SIG-M5 treated with dmso at 0.1 percent for 504 hours (cell line): ENCODE data around the gene CTDSPL.
"Not testable (repeated sequence)": the region's sequence is repeated elsewhere in the genome, so short reads cannot be mapped to it uniquely, and the experiment has no call there.

Experiments used
- DNase-seq: peaks from one replicate; lab custom pipeline; 2025; ENCODE audit not compliant: unreplicated experiment; lab: John Stamatoyannopoulos, UW

CTDSPL gene

GRCh38 chr3:37861620-37862041, at the start of gene CTDSPL:
Gene CTDSPL (plus strand): TSS chr3:37861880. CDS start chr3:37862200, 320 bp downstream.
- DNase-seq, result peak; percentile 17

DNA sequence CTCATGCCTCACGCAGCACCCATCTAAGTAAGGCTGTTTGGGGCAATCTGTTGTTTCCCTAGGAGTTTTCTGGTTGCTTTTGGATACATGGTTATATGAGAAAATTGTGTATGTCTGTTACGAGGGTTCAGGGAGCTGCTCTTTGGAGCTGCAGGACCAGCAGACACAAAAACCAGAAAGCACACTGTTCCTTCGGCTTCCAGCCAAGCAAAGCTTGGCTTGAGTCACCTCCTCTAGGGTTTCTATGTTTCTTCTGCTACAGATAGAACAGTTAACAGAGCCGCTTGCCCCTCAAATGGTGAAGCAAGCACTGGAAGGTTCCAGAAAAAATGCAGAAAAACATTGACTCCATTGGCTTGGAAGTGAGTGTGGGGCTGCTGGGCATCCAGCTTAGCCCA, 49.2 kb upstream of the CTDSPL start:
- DNase-seq, result no peak

- peak; percentile 40 for DNase-seq
Observed at GRCh38 chr3:37813403-37813802, 48.3 kb upstream of the CTDSPL start.

- DNase-seq, result peak; percentile 39
Observed at GRCh38 chr3:37814547-37814946, 47.1 kb upstream of the CTDSPL start.

DNA sequence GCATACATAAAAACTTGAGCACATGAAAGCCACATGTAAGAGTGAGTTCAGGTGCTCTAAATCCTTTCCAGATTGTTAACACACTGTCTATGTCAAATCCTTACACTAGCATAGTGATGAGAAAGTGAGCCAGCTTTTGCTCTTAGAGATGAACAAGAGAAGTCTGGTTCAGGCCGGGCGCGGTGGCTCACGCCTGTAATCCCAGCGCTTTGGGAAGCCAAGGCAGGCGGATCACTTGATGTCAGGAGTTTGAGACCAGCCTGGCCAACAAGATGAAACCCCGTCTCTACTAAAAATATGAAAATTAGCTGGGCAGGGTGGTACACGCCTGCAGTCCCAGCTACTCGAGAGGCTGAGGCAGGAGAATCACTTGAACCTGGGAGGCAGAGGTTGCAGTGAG, 46.5 kb upstream of the CTDSPL start:
- DNase-seq, result not testable (repeated sequence)

DNA sequence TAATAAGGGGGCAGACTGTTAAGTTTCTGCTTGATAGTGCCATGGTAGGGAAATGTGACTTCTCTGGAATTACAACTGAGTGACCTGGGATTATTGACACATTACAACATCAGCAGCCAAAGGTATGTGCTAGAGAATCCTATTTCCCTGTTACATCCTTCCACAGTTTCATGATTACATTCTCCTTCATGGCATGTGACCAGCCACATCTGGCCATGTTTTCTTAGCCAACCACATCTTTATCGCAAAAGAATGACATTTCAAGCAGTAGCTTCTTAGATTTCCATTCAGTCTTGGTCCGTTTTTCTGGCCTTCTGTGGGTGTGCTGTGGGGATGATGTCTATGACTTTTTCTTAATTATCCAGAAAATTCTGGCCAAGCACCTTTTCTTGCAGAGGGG, 45.4 kb upstream of the CTDSPL start:
- no peak for DNase-seq

DNA sequence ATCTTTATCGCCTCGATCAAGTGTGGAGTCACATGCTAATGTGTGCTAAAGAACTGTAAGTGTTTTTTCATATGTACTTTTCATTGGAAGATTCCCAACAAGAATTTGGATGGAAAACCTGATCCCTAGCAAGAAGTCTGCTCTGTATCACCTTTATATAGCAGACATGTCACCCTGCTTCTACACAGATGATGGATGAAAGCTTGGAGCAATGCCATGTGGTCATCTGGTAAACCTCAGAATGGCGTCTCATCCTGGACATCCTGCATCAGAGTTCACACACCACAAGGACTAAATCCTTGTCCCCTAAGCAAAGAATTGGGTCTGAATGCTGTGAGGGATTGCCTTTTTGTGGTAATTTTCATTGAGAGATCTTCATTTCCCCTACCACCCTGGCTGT, 42.1 kb upstream of the CTDSPL start:
- DNase-seq, result no peak

DNA sequence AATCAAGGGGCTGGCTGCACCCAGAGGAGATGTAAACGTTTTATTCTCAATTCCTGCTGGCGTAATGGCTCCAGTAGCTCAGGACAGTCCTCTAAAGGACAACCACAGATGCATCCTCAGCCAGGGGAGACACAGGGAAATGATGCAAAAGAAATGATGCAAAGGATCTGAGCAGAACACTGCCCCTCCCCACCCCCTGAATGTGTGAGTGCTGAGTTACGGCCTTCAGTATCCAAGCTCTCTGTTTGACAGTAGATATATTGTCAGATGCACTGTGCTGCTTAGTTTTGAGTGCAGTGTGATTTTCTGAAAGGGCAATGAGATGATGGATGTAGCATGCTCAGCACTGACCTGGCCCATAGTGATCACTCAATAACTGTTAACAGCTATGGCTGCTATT, 41.4 kb upstream of the CTDSPL start:
- DNase-seq, result no peak

DNA sequence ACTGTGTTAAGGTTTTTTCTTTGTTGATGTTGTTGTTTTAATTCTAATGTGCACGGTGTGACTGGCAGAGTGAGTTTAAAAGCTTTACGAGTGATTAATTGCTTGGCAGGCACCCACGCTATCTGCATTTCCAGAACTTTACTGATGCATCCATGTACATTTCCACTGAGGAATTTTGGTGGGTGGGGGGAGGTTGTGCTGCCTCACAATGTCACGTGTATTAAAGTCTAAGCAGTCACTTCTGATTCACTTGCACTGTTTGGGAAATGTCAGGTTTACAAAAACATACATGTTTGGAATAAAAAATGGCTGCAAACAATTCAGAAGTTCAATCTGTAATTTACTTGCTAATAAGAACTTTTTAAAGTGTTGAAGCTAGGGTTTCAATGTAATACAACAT, 38.5 kb upstream of the CTDSPL start:
- no peak for DNase-seq

DNA sequence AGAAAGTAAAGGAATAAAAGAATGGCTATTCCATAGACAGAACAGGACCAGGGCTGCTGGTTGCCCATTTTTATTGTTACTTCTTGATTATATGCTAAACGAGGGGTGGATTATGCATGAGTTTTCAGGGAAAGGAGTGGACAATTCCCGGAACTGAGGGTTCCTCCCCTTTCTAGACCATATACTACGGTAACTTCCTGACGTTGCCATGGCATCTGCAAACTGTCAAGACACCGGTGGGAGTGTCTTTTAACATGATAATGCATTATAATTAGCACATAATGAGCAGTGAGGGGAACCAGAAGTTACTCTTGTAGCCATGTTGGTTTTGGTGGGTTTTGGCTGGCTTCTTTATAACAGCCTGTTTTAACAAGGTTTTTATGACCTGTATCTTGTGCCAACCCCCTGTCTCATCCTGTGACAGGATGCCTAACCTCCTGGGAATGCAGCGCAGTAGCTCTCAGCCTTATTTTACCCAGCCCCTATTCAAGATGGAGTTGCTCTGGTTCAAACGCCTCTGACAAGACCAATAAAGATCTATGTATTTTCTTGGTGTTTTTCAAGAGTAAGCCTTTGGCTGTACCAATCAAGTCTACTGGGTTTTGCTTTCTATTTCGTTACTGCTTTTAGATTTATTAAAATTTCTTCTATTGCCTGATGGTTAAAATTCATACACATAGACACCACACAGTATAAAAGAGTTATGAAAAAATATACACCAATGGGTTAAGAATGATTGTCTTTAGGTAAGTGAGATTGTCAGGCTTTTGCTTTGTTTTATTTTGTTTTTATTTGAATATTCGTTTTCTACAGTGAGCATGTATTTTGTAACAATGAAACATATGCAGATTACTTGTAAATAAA, 37.4 kb upstream of the CTDSPL start:
- DNase-seq, result no peak

DNA sequence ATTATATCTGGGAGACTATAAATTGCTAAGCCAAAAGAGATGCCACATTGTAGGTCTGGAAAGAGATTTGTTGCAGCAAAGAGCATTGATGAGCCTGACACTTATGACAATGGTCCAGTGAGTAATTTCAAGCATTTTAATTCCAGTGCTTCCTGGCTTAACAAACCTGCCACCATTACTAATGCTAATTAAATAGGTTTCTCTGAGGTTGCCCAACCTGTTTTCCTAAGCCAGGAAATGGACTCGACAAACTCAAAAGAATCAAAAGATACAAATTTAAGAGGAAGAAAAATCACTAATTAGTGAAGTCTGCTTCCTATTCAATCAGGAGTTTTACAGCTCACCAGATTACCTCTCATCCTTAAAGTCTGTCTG, 36.7 kb upstream of the CTDSPL start:
- no peak for DNase-seq

DNA sequence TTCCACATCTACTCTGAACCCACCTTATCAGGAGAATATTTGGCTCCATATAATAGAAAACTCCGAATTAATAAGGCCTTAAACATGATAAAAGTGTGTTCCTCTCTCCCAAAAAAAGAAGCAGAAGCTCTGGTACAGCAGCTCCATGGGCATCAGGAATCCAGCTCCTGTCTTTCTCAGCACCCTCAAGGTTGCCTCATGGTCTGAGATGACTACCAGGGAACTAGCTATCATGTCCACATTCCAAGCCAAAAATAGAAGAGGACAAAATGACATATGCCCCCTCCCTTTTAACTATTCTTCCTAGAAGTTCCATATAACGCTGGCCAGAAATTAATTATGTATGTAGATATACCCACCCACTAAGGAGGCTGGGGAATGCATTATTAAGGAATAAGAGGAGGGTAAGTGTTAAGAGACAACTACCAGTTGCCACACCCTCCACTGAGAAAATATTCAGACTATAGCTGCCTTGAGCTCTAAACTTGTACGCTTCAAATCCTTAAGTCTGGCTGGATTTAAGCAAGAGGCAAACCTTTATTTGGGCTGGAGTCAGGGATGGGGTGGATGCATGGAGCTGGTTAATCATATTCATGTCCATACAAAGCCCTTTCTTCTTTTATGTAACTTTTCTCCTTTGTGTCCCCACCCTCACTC, 35.8 kb upstream of the CTDSPL start:
- DNase-seq, result no peak

DNA sequence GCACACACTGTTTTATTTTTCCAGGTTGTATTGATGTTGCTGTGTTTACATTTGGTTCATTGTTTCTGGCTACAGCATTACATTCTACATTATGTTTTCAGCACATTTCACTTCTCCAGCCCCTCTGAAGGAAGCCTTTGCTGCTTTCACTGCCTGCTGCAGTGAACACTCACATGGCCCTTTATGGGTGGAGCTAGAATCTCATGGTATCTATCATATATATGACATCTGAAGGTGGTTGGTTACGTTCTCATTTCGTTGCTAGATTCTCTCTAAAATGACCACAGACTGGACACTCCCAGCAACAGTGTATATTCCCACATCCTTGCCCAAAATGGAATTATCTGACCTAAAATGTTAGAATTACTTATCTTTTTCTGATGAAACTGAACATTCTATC, 35.2 kb upstream of the CTDSPL start:
- DNase-seq, result no peak

DNA sequence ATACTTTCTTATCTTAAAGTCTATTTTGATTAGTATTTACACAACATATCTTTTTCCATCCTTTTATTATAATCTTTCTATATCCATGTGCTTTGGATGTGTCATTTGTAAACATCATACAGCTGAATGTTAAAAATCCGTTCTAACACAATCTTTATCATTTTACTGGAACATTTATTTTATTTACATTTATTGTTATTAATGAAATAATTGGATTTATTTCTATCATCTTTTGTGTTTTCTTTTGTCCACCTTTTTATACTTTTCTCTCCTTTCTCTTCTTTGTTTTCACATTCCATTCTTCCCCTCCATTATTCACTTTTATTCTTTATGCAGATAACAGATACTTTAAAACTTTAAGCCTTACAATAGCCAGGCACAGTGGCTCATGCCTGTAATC, 34.7 kb upstream of the CTDSPL start:
- no peak for DNase-seq

DNA sequence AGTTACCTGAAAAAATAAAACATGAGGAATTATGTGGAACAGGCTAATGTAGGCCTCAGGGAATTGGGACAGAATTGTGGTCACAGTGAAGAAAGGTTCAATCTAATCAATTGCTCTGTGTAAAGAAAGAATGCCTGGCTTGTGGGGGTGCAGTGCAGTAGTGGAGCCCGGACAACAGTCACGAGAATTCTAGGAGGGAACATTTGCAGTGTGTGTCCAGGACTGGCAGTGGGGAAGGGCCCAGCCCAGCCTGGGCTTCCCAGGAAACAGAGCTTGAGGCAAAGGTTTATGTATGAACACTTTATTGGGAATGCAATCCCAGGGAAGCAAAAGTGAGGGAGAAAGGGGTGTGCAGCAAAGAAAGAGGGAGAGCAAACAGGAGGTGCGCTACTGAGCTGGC, 29.2 kb upstream of the CTDSPL start:
- DNase-seq, result no peak

DNA sequence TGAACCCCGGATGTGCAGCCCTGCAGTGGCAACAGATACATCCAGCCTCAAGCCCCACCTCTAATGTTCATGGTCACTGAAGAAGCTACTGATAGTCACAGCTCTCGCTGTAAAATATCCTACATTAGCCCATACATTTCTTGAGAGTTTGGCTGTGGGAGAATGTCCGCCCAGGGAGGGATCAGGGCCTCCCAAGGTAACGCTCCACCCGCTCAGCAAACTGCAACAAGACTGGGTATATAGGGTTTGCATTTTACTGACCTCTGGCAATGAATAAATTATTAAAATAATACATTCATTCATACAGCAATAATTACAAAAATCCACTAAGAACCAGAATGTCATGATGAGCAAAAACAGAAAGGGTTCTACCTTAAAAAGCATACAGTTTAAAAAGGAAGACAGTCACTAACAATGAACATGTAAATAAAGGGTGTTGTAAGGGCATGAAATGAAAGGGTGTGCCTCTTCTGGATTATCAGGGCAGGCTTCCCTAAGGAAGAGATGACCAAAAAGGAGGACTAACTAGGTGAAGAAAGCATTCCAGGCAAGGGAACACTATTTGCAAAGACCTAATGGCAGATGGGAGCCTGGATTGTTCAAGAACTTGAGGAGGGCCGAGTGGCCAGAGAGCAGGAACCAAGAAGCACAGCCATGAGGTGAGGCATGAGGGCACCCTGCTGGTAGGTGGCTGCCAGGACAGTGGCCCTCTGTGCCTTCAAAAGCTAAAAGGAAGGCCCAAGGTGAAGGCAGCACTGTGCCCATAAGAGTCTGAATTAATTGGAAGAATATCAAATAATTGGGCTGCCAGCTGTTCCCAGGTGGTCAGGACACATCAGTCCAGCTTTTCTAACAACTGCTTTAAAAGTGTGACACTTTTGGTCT, 28.1 kb upstream of the CTDSPL start:
- no peak for DNase-seq

GRCh38 chr3:37836589-37836988, 25.1 kb upstream of the CTDSPL start:
- no peak for DNase-seq

DNA sequence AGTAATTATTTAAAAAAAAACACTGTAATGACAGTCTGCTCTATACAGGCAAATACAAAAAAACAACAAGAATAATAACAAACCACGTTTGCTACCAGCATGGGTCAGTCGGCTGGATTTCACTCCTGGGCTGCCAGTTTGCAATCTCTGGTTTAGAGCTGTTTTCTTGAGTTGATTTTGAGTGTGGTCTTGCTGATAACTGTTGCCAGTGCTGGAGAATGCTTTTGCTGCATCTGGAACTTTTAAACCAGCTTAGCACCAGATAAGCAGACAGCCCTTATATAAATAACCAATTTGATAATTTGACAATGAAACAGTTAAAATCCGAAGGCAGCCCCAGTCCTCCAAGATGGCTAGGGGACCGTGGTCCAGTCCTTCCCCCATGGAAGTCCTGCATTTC, 14.0 kb upstream of the CTDSPL start:
- no peak for DNase-seq

- no peak for DNase-seq
Observed at GRCh38 chr3:37849146-37849923, 12.3 kb upstream of the CTDSPL start.

- no peak for DNase-seq
Observed at GRCh38 chr3:37852097-37852496, 9.6 kb upstream of the CTDSPL start.

DNA sequence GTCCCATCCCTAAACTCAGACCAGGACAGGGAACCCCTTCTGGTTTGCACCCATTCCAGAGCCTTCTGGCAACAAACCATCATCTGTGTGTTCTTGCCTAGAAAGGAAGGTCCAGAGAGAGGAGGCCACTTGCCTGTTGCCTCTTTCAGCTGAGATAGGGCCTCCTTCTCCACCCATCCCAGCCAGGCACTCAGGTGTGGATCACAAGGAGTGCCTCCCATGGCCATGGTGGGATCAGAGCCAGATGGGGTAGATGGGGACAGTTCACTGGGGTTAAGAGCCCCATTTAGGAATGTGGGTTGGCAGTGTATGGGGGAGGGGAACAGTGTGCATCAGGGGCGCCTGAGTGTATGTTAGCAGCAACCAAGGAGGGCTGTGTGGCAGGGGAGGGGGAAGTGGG, 8.9 kb upstream of the CTDSPL start:
- no peak for DNase-seq
